ENCODE measurements around the gene PTGFR.

Gene PTGFR, protein sequence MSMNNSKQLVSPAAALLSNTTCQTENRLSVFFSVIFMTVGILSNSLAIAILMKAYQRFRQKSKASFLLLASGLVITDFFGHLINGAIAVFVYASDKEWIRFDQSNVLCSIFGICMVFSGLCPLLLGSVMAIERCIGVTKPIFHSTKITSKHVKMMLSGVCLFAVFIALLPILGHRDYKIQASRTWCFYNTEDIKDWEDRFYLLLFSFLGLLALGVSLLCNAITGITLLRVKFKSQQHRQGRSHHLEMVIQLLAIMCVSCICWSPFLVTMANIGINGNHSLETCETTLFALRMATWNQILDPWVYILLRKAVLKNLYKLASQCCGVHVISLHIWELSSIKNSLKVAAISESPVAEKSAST

DNA sequence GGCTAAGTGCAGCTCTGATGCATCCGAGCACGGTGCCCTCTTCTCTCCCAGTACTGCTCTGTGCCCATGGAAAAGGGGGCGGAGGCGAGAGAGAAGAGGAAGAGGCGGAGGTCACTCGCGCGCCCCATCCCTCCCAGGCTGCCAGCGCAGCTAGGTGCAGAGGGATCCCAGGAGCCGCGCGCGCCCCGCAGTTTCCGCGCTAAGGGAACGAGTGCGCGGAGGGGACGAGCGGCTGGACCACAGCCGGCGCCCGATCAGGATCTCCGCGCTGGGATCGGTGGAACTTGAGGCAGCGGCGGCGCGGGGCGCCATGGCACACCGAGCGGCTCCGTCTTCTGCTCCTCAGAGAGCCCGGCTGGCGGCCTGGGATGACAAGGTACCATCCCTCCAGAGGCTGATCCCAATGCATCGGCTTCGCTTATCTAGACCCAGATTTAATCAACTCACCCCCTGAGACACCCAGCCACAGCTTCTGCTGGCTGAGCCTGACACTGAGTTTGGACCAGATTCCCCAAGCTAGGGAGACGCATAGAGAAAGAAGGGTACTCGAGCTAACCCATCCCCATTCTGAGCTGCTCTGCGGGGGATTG is at the start of gene PTGFR:
Gene PTGFR (plus strand): TSS at position 114 of the 590 bp plus-strand sequence. CDS start 1,770 bp downstream, outside the sequence.
- DNase-seq: no peak

DNA sequence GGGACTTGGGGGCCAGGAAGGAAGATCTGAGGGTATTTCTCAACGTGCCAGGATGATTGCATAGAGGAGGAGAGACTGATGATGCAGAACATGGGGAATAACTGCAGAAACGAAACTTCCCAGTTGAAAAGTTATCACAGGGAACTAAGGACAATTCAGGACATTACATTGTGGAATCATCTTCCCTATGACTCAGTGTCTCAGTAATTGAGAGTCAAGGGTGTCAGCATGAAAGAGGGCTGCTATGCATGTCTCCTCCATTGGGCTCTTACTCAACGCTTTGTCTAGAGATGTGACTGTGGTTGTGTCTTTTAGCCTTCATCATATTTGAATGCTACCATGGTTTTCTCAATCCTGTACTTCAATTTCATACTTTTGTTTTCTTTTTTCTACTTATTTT is 48.9 kb upstream of the PTGFR start:
- DNase-seq: no peak

DNA sequence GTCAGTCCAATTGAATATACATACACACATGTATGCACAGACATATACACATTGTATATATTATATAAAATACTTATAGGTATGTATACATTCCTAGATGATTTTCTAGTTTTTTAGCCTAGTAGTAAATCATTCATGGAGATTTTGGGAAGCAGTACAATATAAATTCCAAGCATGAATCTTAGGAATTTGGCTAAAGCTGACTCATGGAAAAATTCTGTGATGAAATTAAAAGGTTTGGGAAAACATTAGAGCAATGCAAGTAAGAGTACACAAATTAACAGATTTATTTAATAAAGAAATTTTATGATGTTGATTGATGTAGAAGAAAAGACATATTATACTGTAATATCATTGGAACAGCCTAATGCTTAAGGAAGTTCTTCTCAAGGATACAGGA is 43.7 kb upstream of the PTGFR start:
- DNase-seq: no peak

DNA sequence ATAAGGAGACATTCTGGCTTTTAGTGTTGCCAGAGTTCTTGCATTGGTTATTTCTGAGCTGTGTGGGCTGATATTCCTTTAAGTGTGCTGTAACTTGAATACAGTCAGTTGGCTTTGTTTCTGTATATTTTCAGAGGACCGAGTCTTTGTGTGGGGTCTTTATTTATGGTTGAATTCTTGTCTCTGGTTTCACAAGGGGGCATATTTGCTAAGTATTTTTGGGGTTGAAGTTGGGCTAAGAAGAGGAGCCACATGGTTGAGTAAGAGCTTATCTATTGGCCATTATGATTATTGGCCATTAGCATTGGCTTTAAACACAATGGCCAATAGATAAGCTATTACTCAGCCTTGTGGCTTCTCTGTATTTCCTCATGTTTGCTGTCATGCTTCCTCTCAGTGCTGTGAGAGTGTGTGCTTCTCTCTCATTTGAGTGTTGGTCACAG is 26.3 kb upstream of the PTGFR start:
- no peak for DNase-seq

DNA sequence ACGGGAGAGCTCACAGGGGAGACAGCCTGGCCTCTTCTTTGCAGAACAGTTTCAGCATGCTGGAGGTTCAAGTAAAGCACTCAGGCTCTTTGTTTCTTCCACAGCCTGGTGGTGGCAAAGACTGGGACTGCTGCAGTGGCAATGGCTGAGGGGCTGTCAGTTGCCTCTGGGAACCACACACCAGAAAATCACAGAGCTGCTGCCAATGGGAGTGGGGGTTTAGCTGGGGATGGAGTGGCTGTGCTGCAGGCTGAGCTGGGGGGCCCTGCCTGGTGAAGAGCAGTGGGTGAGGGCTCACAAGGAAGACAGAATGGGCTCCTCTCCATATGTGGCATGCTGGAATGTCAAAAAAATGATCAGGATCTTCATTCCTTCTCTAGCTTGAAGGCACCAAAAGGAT is 25.6 kb upstream of the PTGFR start:
- no peak for DNase-seq

DNA sequence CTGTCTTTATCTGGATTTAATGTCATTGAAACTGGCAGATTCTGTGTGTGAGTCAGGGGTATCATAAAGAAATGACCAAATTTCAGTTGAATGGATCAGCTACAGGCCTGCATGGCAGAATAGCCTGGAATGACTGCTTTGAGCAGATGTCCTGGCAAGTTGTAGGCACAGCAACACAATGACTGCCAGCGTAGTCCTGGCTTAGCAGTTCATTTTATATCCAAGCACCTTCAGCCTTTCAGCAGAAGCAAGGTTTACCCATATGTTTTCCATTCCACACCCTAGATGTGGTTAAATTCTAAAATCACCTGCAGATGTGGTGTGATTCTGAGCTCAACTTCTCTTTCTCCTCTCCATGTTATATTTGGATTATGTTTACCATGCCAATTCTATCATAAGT is 22.3 kb upstream of the PTGFR start:
- DNase-seq: no peak

DNA sequence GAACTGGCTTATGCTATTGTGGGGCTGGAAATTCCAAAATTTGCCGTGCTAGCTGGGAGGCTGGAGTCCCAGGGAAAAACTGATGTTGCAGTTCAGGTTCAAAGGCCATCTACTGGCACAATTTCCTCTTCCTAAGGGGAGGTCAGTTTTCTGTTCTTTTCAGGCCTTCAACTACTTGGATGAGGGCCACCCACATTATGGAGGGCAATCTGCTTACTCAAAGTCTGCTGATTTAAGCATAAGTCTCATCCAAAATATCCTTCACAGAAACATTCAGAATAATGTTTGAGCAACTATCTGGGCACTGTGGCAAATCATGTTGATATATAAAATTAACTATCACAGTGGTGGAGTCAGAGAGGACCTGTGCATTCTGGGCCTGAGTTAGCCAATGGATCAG is 21.2 kb upstream of the PTGFR start:
- no peak for DNase-seq

DNA sequence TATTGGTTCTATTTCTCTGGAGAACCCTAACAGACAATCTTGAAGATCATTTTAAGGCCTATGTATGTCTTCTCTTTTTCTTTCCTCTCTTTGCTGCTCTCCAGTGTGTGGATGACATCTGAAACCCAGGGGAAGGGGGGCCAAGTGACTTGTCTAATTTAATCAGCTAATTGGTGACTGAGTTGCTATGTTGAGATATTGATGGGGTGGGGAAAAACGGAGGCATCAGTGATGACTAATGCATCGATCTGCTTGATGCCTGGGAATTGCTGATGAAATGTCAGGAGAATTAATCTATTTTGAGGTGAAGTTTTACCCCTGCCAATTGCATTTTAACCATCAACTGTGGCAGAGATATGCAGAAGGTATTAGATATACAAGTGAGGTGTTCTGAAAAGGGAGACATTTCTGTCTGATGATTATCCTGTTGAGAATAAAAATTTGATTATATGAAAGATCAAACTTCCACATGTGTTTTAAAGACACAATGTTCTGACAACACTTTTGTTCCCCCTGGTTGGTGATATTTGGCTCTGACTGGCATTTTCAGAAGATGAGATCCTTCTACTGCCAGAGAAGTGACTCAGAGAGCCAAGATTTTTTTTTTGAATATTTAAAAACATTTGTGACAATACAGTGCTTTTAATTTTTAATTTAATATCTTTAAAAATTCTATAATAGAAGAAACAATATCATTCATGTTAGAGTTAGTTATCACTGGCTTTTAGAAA is 18.7 kb upstream of the PTGFR start:
- no peak for DNase-seq

DNA sequence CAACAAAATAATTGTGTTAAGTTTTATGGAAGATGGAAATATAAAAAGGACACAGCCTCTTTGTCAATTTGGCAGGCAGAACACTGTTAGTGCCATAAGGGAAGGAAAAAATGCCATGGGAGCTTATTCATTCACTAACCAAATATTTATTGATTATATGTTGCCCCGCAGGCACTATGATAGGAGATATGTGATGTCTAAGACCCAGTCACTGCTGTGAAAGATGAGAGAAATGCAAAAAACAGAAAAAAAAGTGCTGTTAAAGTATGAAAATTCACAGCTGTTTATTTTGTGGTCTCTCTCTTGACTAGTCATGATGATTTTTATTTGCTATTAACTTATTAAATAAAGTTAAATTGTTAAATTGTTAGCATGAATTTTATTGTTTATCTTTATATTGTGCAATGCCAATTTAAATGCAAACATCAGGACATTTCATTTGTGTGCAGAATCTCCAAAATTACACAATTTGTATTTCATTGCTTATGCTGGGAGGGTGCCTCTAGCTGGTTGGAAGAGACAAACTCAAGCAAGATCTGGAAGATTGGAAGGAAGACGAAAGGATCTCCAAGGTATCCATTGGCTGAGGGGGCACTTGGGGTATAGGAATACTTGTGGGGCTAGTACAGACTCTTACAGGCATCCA is 17.8 kb upstream of the PTGFR start:
- DNase-seq: no peak

DNA sequence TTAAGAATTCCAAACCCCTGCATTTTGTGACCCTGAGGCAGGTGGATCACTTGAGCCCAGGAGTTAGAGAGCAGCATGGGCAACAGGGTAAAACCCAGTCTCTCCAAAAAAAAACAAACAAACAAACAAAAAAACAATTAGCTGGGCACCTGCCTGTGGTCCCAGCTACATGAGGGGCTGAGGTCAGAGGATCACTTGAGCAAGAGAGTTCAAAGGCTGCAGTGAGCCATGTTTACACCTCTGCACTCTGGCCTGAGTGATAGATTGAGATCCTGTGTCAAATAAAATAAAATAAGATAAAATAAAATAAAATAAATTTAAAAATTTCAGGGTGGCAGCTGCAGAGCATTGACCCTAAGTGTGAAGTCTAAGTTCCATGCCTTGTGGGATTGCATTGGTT is 16.7 kb upstream of the PTGFR start:
- no peak for DNase-seq

DNA sequence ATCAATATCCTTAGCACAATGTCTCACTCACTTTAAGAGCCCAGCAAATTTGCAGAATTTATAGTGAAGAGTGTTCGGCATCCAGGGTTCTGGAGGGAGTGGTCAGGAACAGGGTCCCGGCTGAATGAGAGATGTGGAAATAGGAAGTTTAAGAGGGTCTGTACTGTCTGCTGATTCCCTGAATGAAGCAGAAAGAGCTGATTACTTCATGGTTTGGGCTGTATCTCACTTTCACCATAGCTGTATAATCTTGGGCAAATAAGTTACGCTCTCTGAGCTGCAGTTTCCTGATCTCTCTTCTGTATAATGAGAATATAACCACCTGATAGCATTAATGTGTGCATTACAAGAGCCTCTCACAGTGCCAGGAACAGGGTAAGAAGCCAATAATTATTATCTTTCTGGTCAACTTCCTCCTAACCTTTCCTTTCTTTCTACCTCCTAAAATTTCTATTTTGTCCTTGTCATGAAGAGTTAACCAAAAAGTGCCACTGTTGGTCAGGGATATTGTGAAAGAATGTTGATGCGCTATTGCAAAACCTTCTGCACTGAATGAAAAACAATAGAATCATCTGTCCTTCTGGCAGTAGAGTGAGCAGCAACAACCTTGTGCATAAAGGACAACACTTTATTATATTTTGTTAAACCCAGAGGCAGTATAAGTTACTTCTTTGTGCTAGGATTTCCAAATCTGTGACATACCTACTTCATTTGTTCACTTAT is 14.7 kb upstream of the PTGFR start:
- DNase-seq: no peak

DNA sequence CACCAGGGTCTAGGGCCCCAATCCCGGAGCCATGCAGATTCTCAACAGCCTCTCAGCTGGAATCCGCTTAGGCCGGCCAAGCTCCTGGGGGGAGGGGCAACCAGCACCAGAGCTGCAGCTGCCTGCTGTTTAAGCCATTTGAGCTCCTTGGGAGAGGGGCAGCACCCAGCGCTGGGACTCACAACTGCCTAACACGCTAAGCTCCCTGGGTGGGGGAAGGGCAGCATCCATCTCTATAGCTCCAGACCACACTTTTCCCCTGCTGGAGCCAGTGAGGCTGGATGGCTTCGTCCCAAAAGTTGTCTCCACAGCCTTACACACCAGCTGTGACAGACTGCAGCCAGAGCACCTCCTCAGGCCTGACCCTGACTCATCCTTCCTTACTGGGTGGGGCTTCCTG is 6.9 kb upstream of the PTGFR start:
- DNase-seq: no peak

DNA sequence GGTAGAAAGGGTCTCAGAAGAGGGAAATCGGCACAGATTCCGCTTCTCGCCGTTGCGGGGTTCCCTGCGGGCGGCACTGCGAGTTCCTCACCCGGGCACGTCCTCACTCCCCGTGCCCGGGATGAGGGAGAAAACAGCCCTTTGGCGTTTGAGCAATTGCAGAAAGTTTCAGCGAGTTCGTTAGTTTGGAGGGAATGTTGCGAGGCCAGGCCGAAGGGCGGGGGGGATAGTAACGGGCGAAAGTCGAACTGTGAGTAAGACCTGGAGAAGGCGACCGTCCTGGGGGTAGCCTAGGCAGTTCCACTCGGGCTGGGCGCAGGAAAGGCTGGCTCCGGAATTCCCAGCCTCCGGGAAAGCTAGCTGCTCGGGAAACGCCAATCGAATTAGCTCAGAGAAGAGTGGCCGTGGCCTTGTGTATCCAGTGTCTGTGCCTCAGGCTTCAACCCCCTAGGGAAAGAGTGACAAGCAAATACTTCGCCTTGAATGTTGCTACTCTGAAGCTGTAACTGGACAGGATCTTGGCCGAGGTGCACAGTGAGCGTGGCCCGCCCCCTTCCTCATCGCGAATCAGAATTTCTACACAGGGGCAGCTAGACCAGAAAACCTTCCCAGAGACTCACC is 787 bp downstream of the PTGFR start:
- DNase-seq: no peak

DNA sequence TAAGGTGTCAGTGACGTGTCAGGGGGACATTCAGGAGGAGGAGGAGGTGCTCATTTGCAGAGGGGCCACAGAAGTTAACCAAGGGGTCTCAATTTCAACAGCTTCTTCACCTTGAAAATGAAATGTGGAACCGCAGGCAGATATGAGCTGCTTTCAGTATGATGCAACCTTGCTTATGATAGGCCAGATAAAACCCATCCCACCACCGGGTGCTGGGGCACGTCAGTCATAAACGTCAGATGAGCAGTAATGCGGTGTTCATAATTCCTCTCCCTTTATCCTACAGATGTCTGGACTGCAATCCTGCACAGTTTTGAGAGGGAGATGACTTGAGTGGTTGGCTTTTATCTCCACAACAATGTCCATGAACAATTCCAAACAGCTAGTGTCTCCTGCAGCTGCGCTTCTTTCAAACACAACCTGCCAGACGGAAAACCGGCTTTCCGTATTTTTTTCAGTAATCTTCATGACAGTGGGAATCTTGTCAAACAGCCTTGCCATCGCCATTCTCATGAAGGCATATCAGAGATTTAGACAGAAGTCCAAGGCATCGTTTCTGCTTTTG is 1.7 kb downstream of the PTGFR start:
- DNase-seq: no peak

DNA sequence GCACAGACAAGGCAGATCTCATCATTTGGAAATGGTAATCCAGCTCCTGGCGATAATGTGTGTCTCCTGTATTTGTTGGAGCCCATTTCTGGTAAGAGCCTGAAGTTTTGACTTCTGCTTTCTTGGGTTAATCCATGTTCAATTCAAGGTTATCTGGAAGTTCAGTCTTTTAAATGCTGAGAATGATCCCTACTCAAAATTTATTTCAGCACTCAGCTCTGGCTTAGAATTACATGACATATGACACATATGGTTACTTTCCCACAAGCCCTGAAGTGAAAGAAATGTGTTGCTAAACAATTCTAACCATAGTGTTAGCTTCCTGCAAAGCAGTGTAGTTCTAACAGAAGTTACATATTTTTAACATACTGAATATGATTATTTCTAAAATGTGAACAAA is 2.7 kb downstream of the PTGFR start:
- no peak for DNase-seq

DNA sequence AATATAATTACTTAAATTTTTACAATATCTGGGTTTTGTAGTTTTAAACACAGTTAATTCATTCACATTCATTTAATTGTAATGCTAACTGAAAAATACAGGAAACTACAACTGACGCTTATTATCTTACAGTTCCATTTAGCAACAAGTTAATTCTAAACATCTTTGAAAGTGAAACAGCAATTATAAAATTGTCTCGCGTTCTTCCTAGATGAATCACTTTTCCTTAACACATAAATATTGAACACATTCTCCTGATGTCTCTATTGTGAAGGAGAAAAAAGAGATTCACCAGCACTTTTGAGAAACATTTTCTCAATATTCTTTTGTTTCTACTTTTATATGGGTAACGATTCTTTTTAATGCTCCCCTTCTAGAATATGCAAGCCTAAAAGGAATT is 6.4 kb downstream of the PTGFR start:
- no peak for DNase-seq

DNA sequence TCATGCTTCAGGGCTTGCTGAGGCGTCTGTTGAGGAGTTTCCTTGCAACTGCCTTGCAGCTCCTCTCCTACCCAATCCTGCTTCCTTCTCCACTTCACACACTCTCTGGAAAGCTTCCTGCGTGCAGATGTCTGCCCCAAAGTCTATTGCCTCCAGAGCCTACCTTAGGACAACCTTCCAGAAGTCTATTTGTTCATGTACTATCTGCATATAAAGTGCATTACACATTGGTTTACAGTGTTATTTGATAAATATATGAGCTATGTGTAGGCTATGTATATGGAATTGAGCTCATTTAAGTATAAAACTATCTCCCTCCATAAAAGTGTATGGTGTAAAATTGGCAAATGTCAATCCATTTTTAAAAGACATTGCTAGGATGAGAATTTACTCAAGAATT is 9.8 kb downstream of the PTGFR start:
- DNase-seq: no peak

DNA sequence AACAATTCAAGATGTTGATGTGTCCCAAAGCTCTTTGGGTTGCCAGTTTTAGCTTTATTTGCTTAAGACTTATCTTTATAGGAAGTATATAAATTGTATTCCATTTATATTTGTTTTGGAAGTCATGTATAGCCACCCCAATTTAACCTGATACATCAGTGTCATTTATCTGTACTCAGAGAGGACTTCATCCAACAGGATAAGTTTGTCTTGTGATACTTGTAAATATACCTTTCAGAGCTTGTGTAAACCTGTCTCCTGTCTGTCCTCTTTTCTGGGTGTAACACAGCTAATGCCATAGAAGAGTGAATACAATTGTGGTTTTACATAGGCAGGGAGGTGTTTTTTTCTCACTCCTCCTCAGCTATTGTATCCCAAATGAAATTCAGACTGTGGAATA is 10.4 kb downstream of the PTGFR start:
- DNase-seq: no peak

DNA sequence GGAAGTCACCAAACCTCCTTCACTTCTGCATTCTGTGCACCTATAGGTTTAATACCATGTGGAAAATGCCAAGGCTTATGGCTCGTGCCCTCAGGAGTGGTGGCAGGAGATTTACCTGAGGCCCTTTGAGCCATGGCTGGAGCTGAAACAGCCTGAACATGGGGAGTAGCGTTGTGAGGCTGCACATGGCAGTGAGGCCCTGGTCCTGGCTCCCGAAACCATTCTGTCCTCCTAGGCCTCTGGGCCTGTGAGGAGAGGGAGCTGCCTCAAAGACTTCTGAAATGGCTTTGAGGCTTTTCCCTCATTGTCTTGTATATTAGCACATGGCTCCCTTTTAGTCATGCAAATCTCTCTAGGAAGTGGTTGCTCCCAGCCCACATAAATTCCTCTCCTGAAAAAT is 20.6 kb downstream of the PTGFR start:
- no peak for DNase-seq

DNA sequence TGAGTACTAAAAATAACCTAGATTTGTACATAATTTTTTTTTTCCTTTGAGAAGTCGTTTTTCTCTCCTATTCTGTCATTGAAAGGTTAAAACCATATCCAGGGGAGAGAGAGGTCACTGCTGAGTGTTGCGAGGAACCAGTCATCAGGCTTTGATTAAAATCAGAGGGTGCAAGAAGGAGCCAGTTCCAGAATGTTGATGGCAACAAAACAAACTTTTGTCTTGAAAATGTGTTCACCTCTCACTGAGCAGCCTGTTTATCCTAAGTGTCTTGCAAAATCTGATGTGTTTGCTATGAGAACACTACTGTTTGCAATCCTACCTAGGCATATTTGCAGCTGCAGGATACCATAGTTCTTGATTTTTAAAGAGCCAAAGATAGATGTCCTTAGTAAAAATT is 25.9 kb downstream of the PTGFR start:
- DNase-seq: no peak

DNA sequence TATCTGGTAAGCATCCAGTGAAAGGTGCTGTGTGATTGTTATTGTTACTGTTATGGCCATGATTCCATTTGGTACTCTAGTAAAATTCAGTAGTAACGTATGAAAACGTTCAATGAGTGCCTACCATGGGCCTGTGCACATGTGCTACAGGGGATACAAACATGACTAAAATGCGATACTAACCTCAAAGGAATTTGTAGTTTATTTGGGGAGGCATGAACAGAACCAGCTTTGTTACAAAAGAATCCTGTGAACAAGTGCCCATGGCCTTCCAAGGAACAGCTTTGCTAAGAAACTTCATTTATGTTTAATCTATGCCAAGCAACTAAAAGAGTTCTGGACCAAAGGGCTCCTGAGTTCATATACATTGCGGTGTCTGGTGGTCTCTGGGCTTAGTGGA is 28.7 kb downstream of the PTGFR start:
- no peak for DNase-seq

DNA sequence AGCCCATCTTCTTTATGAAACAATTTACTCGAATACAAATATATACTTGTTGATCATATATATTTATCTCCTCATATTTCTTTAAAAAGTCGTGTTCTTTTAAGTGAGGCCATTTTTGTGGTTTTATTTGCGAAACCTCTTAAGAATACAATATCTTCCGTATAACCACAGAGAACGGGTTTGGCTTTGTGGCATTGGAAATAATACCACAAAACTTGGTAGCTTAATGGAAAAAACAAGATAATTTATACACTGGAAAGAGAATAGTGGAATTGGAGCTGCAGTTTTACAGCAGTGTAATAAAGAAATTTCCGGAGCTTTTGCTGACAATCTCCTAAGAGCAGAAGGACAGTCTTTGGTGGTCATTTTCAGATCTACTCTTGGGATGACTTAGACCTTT is 29.4 kb downstream of the PTGFR start:
- no peak for DNase-seq

Measured in stimulated activated CD4-positive, alpha-beta T cell treated with anti-CD3 and anti-CD28 coated beads, Interleukin-2, amount 100 ng/mL, for 48 hours (primary cell).